HG03558 (cell line): Measurements from ENCODE around the gene ABCC4.

Source experiments
- ATAC-seq: cut with Tn5 transposase; IDR thresholded peaks from one replicate; pipeline ENCODE4 v1.9.1; 2021; ENCODE audit warnings: moderate number of reproducible peaks; ENCODE audit not compliant: unreplicated experiment; ENCODE audit errors: extremely low read depth

The ABCC4 gene

DNA sequence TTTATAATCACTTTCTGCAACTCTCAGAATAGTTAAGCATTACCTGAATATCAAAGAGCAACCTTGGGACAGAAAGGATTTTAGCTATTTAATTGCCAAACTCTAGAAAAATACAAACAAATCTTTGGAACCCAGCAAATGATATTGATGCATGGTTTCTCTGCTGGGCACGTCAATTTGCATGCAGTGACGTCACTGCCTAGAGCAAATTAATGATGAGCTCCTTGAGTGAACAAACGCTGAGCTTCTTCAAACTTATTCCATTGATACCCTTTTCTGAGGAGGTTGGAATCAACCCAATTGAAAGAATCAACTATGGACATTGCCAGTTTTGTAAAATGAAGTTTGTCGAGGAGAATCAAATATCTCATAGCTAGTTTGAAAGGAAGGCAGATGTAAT lies 329.0 kb downstream of the ABCC4 start:
- no peak for ATAC-seq
